PC-3 (cell line): ENCODE data around the gene DDX10.

Experiments
- EZH2 ChIP-seq: fragments of 300-600 bp; sonication (generic); IDR thresholded peaks from one replicate; pipeline ENCODE4 v1.6.1; 2017; ENCODE audit warnings: antibody characterized with exemption, mild to moderate bottlenecking, low read length; ENCODE audit not compliant: unreplicated experiment
- TF ChIP-seq, protein P1 (sequence below): fragments of 300-600 bp; sonication (generic); conservative IDR thresholded peaks from 2 replicates; pipeline ENCODE4 v1.5.1; 2017; ENCODE audit warnings: antibody characterized with exemption, low read depth, mild to moderate bottlenecking, low read length

- TF ChIP-seq, protein P1, sequence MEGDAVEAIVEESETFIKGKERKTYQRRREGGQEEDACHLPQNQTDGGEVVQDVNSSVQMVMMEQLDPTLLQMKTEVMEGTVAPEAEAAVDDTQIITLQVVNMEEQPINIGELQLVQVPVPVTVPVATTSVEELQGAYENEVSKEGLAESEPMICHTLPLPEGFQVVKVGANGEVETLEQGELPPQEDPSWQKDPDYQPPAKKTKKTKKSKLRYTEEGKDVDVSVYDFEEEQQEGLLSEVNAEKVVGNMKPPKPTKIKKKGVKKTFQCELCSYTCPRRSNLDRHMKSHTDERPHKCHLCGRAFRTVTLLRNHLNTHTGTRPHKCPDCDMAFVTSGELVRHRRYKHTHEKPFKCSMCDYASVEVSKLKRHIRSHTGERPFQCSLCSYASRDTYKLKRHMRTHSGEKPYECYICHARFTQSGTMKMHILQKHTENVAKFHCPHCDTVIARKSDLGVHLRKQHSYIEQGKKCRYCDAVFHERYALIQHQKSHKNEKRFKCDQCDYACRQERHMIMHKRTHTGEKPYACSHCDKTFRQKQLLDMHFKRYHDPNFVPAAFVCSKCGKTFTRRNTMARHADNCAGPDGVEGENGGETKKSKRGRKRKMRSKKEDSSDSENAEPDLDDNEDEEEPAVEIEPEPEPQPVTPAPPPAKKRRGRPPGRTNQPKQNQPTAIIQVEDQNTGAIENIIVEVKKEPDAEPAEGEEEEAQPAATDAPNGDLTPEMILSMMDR = no peak
- no peak for TF ChIP-seq EZH2
Observed at GRCh38 chr11:108774037-108774730, 109.3 kb downstream of the DDX10 start.
